HG02678 (cell line): ENCODE data around the gene GSE1.

Experiments used
- ATAC-seq: cut with Tn5 transposase; IDR thresholded peaks from one replicate; pipeline ENCODE4 v1.9.1; 2021; ENCODE audit warnings: mild to moderate bottlenecking, moderate library complexity; ENCODE audit not compliant: unreplicated experiment

GSE1 gene

DNA sequence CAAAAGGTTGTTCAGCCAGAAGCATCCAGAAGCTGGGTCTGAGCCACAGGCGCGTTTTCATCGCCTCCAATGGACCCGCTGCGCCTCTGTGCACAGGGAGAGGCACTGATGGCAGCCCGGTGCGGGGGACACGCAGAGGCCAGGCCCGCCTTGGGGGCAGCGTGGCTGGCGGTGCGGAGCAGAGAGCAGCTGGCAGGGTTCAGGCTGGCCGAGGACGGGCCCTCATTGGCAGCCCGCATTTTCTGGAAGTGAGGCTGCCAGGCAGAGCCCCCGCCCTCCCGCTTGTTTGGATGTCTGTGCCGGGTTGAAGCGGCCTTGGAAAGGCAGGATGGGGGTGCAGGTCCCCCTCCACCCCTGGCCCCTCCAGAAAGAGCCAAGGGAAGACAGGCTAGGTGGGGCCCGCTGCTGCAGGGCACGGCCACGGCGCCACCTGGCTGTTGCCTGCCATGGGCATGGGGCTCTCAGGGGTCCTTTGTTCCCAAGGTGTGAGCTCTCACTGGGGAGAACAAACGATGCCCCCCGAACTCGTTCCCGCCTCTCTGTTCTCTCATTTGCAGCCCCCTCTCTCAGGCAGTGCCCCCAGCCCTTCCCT is 18.8 kb downstream of the GSE1 start:
- no peak for ATAC-seq

DNA sequence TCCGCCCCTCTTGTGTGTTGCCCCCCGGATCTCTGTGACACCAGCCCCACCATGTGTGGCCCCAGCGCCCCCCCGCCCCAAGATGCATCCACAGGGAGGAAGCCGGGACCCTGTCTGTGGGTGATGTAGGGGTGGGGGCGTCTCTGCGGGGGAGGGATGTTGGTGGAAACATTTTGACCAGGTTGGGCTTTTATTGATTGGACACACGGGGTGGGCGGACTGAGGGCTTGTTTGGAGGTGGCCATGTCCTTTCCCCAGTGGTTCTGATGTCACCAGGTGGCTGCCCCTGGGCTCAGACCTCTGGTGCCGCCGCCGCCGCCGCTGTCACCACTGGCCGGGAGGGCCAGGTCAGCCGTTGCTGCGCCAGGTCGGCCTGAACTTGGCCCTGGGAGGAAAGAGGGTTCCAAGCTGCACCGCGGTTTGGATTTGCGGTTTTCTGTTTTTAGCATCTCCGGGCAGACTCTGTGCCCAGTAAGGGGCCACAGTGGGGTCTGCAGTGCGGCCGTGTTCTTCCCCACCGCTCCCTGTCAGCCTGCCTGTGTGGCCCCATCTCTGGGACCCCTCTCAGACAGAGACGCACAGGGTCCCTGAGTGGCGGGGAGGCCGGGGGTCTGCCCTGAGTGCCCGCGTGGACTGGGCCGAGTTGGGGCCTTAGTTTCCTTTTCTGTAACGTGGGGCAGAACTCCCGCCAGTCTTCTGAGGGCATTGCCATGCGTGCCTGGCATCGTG is 19.8 kb downstream of the GSE1 start:
- ATAC-seq, result no peak

DNA sequence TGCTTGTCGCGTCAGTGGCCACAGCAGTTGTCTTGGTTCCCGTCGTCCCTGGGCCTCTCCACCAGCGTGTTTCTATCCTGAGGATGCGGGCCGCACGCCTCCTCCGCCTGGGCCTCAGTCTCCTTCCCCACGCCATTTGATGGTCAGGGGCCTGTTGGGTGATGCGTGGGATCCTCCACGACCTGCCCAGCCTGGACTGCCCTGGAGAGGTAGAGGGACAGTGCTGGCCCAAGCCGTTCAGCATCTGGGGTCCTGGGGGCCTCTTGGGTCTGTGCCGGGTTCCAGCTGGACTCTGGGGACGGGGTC is 20.3 kb downstream of the GSE1 start:
- ATAC-seq, result no peak

DNA sequence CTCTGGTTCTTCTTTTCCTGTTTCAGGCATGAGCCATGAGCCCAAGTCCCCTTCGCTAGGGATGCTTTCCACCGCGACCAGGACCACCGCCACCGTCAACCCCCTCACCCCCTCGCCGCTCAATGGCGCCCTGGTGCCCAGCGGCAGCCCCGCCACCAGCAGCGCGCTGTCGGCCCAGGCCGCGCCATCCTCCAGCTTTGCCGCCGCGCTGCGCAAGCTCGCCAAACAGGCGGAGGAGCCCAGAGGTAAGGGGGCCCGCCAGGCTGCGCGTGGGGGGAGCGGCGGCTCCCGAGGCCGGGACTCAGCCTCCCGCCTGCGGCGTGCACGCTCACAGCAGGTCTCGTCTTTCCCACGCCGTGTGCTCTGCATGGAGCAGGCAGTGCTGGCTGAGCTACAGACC is 20.8 kb downstream of the GSE1 start:
- no peak for ATAC-seq

DNA sequence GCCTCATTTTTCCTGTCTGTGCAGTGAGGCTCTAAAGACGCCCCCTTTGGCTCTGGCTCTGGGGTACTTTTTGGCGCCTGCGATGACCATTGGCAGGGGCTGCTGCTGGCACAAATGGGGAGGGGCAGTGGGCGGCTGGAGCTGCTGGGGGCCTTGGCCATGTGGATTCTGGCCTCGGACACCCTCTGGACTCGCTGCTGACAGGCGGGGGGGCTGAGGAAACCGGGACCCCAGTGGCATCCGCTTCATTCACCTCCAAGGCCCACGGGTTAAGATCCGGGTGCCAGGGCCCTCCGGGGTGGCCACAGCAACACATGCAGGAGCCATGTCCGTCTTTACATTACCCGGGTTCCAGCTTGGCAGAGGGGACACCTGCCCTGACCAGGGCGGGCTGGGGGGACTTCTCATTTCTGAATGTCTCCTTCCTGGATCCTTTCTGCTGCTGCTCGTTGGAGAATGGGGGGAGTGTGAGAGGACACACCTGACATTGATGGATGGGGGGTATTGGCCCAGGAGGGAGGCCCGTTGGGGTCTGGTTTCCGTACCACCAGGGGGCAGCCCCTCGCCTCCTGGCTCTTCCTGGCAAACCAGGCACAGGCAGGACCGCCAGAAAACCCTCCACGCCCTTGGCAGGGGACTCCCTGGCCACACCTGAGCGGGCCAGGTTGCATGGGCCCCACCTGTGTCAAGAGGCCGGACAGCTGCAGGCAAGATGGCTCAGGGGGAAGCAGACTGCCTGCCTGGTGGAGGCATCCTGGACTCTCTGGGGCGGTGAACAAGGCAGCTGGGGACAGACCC is 21.8 kb downstream of the GSE1 start:
- no peak for ATAC-seq

DNA sequence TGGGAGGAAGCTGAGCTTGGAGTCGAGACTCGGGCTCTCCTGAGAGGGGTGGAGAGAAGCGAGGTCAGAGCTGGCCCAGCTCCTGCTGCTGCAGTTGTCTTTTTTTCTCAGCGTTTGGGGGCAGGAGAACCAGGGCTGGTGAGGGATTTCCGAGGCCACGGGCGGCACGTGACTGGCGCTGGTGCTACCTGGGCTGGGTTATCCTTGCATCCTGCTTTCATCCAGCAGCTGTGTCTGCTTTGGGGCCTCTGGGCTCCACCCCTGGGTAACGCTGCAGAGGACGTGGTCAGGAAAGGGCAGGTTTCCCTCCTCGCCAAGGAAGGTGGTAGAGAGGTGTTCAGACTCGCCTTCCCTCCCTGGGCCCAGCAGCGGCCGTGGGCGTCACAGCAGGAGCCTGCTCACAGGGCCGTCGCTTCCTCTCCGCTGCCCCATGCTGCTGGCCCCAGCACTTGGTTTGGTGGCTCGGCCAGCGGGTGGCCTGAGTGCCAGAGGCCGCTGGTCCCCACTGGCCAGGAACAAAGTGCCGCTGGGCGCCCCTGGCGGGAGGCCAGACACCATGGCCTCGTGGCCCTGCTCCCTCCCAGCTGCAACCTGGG is 22.5 kb downstream of the GSE1 start:
- ATAC-seq, result no peak

DNA sequence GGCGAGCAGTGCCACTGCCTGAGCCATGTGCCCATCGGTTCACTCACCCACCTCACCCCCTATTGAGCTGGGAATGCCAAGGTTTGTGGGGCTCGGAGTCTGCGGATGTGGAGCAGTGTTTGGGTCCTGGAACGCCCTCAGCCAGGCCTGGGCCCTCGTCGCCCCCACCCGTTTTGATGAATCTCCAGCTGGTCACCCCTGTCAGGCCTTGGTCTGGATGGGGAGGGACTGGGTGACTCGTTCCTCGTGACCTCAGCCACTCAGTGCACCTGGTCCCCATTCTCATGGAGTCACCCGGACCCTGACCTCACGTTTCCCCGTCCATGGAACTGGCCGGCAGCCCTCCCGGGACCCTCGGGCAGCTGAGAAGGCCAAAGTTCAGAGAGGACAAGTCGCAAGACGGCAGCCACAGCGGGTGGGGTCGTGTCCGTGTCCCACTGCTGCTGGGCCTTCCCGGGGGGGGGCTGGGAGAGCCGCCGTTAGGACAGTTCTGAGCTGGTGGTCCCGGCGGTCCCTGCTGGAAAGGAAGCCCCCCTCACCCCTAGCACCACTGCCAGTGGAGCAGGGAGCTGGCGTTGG is 23.2 kb downstream of the GSE1 start:
- ATAC-seq, result no peak

DNA sequence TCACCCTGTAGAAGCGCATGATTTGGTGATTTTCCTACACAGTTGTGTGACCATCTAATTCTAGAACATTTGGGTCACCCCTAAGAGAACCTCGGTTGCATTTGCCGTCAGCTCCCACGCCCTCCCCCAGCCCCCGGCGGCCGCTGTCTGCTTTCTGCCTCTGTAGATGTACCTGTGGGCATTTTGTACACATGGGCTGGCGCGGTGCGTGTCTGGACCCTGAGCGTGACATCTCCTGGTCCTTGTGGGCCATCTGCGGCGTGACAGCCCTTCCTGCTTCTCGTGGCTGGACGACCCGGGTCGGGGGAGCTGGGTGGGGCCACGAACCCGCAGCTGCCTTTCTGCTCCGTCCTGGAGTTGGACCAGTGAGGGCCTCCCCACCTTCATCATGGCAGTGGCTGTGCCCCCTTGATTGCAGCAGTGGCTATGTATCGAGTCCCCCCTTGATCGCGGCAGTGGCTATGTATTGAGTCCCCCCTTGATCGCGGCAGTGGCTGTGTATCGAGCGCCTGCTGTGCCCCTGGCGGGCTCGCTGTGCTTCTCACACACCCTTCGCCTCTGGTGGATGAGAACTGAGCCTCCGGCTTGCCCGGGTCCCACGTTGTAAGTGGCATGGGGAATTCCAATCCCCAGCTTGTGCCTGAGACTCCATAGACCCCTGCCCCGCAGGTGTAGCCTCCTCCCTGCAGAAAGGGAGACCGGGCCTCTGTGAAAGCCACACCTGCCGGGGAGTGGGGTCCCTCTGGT is 24.1 kb downstream of the GSE1 start:
- no peak for ATAC-seq

DNA sequence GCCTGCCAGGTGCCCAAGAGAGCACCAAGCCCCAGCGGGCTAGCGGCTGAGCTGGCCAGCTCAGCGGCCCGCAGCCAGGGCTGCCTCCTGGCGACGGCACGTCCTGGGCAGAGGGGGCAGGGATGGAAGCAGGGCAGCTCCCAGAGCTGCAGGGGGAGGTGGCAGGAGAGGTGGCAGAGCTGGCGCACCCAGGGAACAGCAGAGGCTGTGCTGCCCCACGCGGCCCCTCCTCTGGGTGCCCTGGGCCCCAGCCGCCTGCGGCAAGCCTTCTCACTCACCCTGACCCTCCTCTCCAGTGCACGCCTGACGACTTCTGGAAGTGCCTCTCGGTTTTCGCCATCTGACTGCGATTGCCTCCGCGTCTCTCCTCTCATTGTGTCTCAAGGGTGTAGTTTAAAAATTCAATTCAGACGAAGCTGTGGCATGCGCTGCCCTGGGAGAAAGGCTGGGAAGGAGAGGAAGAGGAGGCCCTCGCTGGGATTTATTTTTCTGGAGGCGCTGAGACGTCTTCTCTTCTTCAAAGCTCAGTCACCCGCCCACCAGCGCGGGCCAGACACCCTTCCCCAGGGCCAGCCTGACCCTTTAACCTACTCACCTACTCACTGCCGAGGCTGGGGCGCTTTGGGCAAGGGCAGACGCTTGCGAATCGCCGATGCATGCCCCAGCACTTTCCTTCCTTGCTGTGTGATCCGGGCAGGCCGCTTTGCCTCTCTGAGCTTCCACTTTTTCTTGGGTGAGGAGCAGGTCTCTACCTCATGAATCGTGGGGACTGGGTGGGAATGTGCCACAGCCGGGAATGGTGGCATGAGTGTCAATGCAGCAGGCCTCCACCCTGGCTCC is 24.9 kb downstream of the GSE1 start:
- no peak for ATAC-seq

DNA sequence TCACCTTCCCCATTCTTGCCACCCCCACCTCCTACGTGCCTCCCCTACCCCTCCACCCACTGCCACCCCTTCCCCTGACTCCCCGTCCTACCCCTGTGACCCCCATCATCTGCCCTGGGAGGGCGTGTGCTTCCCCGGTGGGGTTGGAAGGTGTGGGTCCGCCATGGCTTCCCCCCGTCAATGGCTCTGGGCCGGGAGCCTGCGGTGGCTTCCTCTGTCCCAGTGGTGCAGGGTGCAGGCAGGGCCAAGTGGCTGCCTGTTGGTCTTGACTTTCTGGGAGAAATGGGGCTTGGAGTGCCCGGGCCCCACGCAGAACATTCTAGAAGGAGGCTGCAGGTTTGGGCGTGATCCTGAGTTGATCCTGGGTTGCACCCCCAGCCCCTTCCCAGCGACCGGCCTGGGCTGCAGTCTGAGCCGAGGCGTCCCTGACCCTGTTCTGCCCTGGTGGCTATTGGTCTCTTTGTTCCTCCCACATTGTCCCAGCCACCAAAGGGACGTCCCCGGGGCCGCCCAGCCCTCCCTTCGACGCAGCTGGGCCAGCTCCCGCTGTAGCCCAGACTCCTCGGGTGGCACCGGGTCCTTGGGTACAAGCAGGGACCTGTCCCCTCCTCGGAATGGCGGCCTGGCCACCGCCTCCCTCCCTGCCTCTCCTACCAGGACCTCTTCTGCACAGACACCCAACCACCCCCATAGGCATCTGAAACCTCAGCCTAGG is 25.7 kb downstream of the GSE1 start:
- no peak for ATAC-seq

DNA sequence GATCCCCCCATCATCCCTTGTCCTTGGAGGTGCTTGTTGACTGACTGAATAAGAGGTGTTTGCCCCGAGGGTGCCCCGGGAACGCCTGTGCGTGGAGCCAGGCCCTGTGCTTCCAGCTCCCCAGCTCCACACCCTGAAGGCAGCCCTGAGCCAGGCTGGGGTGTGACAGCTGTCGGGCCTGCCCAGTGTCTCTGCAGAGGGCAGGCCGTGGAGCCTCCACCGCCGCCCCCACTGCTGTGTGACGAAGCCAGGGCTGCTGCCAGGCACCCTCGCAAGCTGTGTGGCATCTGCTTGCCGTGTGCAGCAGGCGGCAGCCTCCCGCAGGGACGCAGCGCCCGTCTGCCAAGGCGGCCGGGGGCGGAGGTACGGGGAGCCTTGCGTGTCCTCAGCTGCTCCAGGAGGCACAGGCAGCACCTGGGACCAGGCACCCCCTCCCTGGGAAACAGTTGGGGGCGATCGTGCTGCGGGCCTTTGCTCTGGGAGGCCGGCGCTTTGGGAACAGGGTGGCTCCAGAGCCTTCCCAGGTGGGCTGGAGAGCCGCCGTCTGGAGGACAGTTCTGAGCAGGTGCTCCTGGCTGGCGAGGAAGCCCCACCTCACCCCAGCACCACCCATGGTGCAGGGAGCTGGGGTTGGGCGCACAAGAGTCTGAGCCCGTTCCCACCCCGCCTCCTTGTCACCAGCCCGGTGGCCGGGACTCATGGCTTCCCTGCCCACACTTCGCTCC is 26.6 kb downstream of the GSE1 start:
- no peak for ATAC-seq

DNA sequence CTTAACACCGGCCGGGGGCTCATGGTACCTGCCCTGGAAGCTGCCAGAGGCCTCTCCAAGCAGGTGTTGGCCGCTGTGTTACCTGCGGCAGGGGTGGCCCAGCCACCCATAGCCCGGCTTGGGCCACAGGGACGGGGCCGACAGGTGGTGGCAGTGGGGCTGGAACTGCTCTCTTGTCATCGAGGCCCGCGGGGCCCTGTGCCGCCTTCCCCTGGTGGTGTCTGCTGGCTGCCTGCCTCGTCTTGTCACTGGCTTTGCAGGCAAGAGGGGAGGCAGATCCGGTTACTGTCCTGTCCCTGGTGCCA is 27.1 kb downstream of the GSE1 start:
- ATAC-seq, result no peak

DNA sequence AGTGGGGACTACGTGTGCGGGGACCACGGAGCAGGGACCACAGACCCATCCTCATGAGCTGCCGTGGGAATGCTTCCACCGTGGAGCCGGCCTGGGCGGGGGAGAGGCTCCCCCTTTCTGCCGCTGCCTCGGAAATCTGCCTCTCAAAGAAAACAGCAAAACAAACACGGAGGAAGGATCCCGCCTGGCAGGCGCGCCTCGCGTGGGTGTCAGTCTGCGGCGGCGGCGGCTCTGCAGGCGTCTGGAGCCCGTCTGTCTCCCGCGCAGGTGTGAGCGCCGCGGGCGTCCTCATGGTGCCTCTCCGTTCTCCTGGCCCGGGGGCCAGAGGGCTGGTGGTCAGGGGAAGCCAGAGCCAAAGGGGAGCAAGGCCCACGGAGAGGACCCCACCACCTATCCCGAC is 27.5 kb downstream of the GSE1 start:
- no peak for ATAC-seq

DNA sequence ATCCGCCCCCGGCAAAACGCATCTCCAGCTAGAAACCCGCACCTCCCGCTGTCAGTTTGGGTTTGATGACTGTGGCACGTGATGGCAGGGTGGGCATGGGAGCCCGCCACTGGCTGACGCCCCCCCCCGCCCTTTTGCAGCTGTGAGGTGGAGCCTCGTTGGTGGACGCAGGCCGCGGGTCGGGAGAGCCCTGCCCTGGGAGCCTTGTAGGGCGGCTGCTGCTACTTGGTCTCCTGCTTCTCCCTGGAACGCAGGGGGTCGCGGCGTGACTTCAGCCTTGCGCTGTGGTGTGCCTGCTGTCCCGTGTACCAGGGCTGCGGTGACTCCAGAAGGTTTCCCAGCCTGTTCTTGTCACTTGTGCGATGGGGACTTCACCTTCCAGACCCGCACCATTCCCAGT is 28.2 kb downstream of the GSE1 start:
- ATAC-seq, result no peak

DNA sequence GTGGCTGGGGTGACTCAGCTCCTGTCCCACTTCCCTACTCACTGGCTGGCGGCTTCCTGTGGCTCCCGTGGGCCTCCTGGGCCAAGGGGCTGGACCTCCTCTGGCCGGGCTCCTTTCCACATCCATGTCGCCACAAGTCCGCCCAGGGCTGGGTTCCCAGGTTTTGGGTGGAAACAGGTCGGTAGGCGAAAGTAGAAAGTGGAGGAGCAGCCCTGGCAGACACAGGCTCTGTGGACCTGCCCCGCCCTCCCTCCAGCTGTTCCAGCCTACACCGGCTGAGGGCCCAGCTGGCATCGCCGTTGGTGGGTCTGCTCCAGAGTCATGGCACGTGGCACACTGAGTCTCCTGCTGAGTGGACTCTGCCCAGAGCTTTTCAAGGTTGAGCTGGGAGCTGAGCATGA is 28.7 kb downstream of the GSE1 start:
- ATAC-seq, result no peak

DNA sequence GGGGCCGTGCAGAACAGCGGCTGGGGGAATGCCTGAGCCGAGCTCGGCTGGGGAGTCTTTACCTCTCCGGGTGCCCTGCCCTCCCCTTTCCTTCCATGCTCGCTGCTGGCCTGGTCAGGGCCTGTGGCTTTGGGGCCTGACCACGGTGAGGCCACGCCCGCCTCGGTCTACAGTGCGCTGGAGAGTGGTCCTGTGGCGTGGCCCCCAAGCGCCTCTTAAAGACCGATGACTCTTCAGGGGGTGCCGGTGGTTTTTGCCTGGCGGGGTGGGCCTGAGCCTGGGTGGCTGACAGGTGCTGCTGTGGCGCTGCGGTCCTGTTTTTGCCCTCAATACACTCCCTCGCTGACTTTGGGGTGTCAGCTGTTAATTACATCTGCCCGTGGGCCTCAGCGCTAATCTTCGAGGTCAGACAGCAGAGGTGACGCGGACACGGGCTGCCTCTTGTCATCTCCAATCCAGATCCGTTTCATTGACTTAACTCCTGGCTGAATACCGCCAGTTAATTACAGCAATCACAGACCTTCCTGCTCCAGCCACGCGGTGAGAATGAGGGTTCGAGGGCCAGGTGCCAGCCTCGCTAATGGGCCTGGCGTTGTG is 29.7 kb downstream of the GSE1 start:
- no peak for ATAC-seq

DNA sequence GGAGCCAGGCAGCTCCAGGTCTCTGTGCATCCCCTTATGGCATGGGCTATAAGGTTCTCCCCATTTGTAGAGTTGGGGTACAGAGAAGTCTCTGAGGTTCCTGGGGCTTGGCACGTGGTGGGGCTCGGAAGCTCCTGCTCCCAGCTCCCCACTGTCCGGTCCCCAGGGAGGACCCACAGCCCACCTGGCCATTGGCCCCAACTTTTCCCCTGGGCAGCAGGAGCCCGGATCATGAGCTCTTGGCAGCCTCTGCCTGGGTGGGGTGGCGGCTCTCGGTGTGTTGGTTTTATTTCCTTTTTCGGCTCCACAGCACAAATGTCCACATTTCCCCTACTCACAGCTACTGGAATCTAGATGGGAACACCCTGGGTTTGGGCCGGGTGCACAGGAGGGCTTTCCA is 30.5 kb downstream of the GSE1 start:
- ATAC-seq, result no peak

DNA sequence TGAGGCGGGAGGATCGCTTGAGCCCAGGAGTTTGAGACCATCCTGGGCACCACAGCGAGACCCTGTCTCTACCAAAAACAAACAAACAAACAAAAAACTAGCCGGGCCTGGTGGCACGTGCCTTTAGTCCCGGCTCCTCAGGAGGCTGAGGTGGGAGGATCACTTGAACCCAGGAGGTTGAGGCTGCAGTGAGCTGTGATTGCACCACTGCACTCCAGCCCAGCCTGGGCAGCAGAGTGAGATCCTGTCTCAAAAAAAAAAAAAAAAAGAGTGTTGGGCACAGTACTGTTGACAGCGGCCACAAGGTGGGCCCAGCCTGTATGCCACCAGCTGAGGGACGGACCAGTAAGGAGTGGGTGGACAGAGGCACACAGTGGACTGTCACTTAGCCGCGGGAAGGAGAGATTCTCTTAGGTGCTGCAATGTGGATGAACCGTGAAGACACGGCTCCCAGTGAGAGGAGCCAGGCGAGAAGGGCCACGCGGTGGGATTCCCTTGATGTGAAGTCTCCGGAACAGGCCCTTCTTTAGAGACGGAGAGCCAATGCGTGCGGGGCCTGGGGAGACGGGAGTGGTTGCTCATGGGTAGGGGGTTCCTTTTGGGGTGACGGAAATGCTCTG is 31.1 kb downstream of the GSE1 start:
- no peak for ATAC-seq
